GM12801 (cell line): ENCODE measurements around the gene IL17REL.

Experiments used
- TF ChIP-seq, protein P1 (sequence below): IDR thresholded peaks from one replicate; pipeline ENCODE4 v1.5.1; 2011; ENCODE audit warnings: control low read depth; ENCODE audit not compliant: insufficient read length; ENCODE audit errors: extremely low read depth

Gene IL17REL

DNA sequence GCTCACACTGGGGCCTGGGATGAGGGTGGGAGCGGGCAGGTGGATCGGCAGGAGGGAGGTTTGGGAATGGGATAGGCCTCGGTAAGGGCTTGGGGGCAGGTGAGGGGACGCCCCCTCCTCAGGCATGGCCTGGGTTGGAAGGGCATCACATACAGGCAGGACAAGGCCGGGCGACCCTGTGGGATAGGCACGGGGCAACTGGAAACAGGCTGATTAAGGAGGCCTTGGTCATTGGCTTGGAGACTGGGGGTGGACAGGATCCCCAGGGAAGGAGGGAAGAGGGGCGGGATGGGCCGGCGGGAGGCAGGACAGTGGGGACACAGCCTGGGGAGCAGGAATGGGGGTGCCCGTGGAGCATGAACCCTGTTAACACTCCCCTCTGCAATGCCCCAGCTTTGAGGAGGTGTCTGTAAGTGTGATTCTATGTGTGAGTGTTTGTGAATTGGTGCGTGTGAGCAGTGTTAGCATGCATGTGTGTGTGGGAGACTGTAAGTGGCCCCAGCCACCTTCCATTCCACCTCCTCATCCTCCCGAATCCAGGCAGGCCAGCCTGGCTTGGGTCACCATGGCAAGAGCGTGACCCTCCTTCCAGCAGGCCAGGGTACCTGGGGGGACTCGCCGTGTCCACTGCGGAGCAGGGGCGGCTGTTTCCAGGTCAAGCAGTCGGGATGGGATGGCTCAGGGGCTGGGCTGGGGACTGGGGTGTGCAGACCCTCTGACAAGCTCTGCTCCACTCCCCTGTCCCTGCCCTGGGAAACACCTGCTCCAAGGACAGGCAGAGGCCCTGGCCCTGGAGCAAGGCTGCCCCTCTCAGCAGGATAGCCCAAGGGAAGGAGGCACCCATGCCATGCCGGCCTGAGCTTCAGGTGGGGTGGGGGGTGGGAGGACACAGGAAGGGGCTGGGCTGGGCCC is 55.4 kb downstream of the IL17REL start:
- TF ChIP-seq, protein P1, sequence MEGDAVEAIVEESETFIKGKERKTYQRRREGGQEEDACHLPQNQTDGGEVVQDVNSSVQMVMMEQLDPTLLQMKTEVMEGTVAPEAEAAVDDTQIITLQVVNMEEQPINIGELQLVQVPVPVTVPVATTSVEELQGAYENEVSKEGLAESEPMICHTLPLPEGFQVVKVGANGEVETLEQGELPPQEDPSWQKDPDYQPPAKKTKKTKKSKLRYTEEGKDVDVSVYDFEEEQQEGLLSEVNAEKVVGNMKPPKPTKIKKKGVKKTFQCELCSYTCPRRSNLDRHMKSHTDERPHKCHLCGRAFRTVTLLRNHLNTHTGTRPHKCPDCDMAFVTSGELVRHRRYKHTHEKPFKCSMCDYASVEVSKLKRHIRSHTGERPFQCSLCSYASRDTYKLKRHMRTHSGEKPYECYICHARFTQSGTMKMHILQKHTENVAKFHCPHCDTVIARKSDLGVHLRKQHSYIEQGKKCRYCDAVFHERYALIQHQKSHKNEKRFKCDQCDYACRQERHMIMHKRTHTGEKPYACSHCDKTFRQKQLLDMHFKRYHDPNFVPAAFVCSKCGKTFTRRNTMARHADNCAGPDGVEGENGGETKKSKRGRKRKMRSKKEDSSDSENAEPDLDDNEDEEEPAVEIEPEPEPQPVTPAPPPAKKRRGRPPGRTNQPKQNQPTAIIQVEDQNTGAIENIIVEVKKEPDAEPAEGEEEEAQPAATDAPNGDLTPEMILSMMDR: no peak

DNA sequence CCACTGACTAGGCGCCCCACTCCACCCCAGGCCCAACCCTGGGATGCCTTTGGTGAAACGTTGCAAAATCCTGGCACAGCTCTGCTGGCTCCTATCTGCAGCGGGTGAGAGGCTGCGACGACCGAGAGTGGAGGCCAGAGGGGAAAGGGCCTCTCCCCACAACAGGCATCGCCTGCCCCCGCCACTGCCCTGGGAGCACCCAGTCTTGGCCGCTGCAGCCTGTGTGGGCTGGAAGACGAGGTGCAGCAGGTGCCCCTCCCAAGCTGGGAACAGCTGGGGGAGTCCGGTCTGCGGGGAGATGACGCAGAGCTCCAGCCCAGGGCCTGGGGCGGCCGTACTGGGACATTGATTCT is 56.2 kb downstream of the IL17REL start:
- TF ChIP-seq, protein P1: no peak

DNA sequence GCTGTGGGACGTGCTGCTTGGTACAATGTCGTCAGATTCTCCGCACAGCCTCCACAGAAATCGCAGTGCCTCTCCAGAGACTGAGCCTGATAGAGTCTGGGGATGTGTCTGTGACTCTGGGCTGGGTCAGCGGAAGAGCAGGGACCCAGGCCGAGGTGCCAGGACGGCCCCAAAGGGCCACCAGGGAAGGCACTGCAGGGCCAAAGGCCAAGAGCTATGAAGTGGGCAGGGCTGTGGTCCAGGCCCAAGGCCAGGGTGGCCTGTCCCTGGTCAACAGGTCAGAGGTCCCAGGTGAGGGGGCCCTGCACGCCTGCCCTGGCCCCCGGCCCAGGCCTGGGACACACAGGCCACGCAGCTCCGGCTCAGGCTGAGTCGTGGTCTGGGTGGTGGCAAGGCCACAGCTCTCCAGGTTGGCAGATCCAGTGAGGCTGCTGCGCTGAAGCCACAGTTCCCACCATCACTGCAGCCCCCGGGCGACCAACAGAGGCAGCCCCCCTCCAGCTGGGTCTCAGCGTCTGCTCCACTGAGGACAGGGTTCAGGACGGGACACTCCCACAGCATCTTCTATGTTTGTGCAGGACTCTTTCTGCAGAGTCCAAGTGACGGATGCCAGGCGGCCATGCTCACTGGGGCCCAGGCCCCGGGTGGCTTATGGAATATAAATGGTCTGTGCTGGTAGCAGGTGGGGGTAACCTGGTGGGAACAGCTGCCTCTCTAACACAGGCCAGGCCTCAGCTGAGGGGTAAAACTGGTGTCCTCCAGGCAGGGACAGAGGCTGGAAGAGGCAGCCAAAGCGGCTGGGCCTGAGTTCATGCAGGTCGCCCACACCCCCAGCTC is 56.8 kb downstream of the IL17REL start:
- TF ChIP-seq, protein P1: no peak

DNA sequence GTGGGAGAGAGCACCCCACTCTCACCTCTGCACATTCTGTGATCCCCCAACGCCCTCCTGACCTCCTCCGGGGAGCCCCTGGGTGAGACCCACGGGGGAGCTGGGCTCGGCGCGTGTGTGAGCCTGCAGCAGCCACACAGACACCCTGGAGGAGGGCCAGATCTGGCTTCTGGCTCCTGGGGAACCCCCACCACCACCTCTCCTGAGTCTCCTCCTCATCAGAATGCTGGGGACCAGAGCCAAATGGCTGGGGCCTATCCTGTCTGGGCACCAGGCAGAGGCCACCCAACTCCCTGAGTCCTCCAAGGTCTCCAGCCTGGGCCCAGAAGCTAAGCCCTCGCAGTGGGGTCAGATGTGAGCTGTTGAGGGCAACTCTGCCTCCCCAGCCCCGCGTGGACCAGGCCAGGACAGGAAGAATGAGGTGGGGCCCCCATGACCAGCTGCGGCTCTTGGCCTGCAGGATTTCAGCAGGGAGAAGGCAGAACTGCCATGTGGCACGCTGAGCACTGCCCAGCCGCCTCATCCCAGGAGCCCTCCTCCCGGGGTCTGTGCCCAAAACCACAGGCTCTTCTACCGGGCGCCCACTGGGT is 57.5 kb downstream of the IL17REL start:
- TF ChIP-seq, protein P1: no peak

DNA sequence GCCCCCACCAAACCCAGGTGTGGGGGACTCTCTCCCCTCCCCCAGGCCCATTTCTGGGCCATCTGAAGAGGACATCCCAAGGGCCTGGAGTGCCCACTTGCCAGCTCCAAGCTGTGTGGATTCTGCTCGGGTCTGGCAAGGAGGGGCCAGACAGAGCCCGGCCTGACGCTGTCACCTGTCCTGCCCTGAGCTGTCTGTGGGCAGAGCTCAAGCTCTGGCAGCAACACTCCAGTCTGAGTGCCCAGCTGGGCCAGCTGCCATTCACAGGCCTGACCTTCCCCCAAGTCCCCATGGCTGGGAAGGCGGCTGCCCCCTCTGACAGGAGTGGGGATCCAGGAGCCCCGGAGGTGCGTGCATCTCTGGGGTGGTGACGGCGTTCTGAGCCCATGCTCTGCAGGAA is 58.2 kb downstream of the IL17REL start:
- TF ChIP-seq, protein P1: no peak

DNA sequence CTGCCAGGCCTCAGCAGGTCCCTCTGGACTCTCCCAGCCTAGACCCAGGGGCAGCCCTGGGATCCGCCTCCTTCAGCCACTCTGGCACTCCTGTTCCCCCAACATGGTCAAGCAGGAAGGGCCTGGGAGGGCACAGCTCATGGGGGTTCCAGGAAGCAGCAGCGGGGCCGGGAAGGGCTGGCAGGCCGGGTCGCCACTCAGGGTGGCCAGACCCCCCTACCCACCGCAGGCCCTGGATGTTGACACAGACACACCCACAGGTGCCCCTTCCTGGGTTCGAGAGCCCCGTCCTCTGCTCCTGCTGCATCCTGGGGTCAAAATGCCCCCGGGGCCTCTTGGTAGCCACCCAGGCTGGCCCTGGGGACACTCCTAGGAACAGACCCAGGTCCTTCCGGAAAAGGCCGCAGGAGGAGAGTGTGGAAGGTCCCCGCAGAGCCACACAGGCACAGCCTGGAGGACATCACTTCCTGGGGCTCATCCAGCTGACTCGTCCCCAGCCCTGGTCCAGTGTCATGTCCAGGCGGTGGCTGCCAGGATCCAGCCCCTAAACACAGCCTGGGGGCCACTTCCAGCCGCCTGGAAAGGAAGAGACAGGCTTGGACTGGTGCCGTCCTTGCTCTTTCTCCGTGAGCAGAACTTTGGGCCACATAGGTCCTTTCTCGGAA is 58.8 kb downstream of the IL17REL start:
- TF ChIP-seq, protein P1: no peak

DNA sequence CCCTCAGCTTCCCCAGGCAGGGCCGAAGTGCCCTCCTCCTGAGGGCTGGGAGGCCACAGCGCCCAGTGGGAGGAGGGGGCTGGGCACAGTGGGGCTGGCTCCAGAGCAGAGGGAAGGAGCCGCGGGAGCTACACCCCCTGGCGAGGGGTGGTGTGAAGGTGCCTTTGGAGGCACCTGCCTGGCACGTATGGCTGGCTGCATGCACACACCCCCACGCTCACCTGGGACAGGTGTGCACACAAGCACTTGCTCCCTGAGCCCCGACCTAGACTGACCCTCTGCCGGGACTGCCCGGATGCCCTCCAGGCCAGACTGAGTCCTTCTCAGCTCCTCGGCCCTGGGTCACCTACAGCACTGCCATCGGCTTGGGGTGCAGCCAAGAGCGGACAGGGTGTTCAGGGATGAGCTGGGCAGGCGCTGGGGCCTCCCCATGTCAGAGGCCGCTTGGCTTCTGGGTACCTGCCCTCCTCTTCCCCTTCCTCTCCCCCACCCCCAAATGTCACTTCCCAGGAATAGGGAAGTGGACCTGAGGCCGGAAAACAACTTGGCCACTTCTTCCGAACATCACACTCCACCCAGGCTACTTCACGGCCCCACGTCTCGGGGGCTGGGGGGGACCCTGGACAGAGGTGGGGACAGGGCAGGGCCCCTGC is 59.4 kb downstream of the IL17REL start:
- TF ChIP-seq, protein P1: no peak
